Measurements from ENCODE around the gene MAP4K4. TPM values are rescaled to one million over a fixed set of nuclear protein-coding genes. Genes with fewer than 3 reads are reported as not detected.

Gene MAP4K4
- total RNA-seq, 4 donors from 2014 or later = 79.3 to 104 (median 95.0) TPM

DNA sequence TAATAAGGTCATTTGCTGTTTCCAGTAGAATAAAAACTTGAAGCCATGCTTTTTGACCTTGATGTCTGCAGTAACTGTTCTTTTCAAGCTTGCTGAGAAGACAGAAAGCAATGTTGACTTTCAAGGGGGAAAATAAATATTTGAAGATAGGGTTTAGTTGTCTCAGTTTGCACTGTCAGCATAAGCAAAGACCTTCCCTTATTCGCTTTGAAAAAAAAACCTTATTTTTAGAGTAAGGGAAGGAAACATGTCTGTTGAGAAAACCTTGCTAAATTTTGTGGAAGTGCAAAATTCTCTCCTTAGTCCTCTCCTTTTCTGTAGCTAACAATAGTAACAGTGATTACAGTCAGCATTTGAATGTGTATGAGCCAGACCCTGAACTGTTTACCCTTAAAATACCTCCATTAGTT, 43.1 kb downstream of the MAP4K4 start:
- no peak for TF ChIP-seq CTCF (IDR thresholded peaks at IDR 0.05; ENCODE audit: low read depth)

- TF ChIP-seq CTCF (IDR thresholded peaks at IDR 0.05; ENCODE audit: low read depth) = no peak
These were observed 44.4 kb downstream of the MAP4K4 start for GRCh38 chr2:101741775-101742520.

GRCh38 chr2:101742547-101742946, 45.0 kb downstream of the MAP4K4 start:
- no peak for TF ChIP-seq CTCF (IDR thresholded peaks at IDR 0.05; ENCODE audit: low read depth)

- no peak for TF ChIP-seq CTCF (IDR thresholded peaks at IDR 0.05; ENCODE audit: low read depth)
These were observed 45.8 kb downstream of the MAP4K4 start for GRCh38 chr2:101743288-101743687.

GRCh38 chr2:101744832-101745231, 47.3 kb downstream of the MAP4K4 start:
- no peak for TF ChIP-seq CTCF (IDR thresholded peaks at IDR 0.05; ENCODE audit: low read depth)

- TF ChIP-seq CTCF (IDR thresholded peaks at IDR 0.05; ENCODE audit: low read depth) = no peak
These were observed 48.5 kb downstream of the MAP4K4 start for GRCh38 chr2:101745711-101746694.

- no peak for TF ChIP-seq CTCF (IDR thresholded peaks at IDR 0.05; ENCODE audit: low read depth)
These were observed 50.5 kb downstream of the MAP4K4 start for GRCh38 chr2:101748000-101748399.

Data from subcutaneous adipose tissue (tissue), 4 donors.